Sciatic nerve (tissue), 2 donors: Measurements from ENCODE around the gene ATG16L2. TPM values are rescaled to one million over a fixed set of nuclear protein-coding genes. Genes with fewer than 3 reads are reported as not detected.

ENCODE experiments used
- ATAC-seq: fragments of 200-7000 bp; cut with Tn5 transposase; one replicate; pipeline ENCODE4 v1.9.1; 2020; ENCODE audit warnings: mild to moderate bottlenecking, moderate library complexity
- DNase-seq: peaks from one replicate; pipeline ENCODE4 v3.0.0-alpha.2; 2020; ENCODE audit warnings: low spot score
- intact Hi-C: fragments of 100-400 bp; cut with DNase I; formaldehyde crosslinking; loops from one replicate; pipeline ENCODE4 v1.14.2; 2022
- microRNA-seq: library from miRNA; unstranded; fragments of <30 nt; microRNA quantifications from one replicate; pipeline ENCODE4 v1.2.0, GENCODE V29; 2020
- total RNA-seq: library from RNA; stranded (reverse); fragmentation: NEBNext Ultra II Directional; extraction: Animal tissue kit (Norgen Biotek cat#: 25700); gene quantifications from one replicate; pipeline ENCODE4 v1.2.1, GENCODE V29; 2021
- donor health status: DM: no; HTN: no; CAD: no.
- donor health status: DM: no; HTN: no; CAD: no.

ATG16L2 gene
- total RNA-seq, 1 donor from 2014 or later, result 79.7 TPM

DNA sequence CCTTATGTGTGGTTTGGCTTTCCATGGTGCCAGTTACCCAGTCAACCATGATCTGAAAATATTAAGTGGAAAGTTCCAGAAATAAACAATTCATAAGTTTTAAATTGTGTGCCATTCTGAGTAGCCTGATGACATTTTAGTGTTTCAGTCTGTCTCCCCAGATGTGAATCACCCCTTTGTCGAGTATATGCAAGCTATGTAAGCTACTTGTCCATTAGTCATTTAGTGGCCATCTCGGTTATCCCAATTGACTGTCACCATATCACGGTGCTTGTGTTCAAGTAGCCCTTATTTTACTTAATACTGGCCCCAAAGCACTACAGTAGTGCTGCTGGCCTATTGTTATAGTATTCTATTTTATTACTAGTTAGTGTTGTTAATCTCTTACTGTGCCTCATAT is 44.9 kb downstream of the ATG16L2 start:
- intact Hi-C loops, result no loop called here
- ATAC-seq (no peak), DNase-seq (no peak)

DNA sequence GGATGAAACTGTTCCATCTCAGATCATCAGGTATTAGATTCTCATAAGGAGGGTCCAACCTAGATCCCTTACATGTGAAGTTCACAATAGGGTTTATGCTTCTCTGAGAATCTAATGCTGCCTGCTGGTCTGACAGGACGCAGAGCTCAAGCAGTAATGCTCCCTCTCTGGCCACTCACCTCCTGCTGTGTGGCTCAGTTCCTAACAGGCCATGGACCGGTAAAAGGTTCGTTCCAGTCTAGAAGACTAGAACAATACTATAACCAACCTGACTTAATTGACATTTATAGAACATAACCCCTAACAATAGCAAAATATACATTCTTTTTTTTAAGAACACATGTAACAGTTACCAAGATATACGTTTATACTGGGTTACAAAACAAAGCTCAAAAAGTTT is 45.8 kb downstream of the ATG16L2 start:
- intact Hi-C loops, result no loop called here
- no peak for ATAC-seq
- DNase-seq, result no peak

GRCh38 chr11:72860592-72860991 is 46.4 kb downstream of the ATG16L2 start:
- DNase-seq (no peak), ATAC-seq (no peak)
- intact Hi-C loops, result no loop called here

DNA sequence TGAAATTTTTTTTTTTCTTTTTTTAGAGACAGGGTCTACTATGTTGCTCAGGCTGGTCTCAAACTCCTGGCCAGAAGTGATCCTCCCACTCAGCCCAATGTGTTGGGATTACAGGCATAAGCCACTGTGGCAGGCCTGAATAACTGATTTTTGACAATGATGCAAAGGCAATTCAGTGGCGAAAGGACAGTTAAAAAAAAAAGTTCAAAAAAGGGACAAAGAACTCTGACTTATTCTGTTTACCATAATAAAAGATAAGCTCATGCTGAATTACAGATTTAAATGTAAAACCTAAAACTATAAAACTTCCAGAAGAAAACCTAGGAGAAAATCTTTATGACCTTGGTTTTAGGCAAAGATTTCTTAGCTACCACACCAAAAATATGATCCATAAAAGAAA is 48.9 kb downstream of the ATG16L2 start:
- intact Hi-C loops, result no loop called here
- ATAC-seq (no peak), DNase-seq (no peak)

- no peak for ATAC-seq
- intact Hi-C loops, result no loop called here
- no peak for DNase-seq
Observed at GRCh38 chr11:72863916-72864315, 49.7 kb downstream of the ATG16L2 start.

DNA sequence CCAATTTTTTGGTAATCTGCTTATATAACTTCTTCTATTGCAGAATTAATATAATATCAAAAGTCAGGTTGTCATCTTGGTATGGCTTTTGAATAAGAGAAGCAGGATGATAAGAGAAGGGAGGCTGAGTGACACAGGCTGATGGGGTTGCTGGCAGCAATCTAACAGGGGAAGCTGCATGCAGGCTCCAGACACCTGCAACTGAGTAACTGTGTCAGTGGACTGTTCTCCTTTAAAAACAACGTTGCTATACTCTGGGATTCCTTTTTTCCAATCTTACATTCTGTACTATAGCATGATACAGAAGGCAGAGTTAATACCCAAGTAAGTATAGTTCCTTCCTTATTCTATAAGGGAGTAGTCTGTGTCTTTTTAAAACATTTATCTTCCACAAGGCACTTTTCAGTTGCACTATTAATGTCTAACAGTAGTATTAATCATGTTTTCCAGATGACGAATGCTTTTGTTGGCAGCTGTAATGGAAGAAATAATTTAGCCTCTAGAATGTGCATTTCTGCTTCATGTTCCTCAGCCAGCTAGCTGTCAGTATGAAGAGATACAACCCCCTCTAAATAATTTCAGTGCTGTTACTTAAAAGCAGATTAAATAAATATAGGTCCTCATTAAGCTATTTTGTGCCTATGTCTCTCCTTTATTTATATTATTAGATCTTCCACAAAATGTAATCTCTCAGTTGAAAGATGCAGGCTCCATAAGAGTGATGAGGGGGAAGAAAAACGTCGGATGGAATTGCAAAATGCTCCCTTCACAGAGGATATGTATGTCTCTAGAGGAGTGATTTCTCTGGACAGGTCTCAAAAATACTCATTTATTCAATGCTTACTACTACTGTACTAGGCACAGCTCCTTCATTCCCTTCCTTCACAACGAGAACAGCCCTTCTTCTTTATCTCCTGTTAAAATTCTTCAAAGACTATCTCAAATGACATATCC is 50.8 kb downstream of the ATG16L2 start:
- DNase-seq (no peak), ATAC-seq (peak; percentile 86)
- intact Hi-C loops, result no loop called here

DNA sequence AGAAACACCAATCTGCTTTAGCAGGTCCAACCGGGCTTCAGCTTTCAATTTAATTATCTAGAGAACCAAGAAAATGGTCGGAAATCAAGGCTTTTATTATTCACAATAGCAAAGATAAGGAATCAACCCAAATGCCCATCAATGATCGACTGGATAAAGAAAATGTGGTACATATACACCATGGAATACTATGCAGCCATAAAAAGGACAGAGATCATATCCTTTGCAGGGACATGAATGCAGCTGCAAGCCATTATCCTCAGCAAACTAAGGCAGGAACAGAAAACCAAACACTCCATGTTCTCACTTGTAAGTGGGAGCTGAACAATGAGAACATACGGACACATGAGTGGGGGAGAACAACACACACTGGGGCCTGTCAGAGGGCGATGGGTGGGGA is 53.8 kb downstream of the ATG16L2 start:
- intact Hi-C loops, result no loop called here
- no peak for DNase-seq
- no peak for ATAC-seq

GRCh38 chr11:72869831-72870230 is 55.6 kb downstream of the ATG16L2 start:
- DNase-seq (no peak), ATAC-seq (no peak)
- intact Hi-C loops, result no loop called here

DNA sequence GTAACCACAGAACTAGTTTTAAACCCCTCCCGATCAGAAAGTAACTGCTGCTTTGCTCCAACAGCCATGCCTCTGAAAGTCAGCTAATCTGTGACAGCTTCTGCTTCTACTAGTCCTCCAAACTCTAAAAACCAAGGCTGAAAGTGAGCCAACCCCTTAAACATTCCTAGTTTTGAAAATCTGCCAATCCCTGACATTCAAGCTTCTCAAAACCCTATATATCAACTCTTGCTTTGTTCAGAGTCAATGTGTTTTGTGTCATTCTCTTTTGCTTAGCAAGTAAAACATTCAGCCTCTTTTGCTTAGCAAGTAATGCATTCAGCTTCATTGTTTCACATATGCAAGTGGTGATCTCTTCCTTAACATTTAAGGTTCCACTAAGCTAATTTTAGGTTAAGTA is 56.9 kb downstream of the ATG16L2 start:
- ATAC-seq (no peak), DNase-seq (no peak)
- intact Hi-C loops, result no loop called here

- no peak for DNase-seq
- ATAC-seq, result no peak
- intact Hi-C loops, result no loop called here
Observed at GRCh38 chr11:72872012-72872411, 57.8 kb downstream of the ATG16L2 start.

DNA sequence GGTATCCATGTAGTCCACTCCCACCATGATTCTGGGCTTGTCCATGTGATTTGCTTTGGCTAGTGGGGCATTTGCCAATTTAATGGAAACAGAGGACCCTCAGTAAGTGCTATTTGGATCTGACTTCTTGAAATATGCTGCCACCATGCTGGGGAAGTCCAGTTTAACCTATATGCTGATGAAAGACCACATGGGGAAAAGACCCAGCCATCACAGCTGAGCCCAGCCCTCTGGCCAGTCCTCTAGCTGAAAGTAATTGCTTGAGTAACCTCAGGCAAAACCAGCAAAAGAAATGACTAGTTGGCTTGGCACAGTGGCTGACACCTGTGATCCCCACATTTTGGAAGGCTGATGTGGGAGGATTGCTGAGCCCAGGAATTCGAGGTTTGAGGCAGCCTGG is 61.5 kb downstream of the ATG16L2 start:
- intact Hi-C loops, result no loop called here
- DNase-seq (no peak), ATAC-seq (no peak)

GRCh38 chr11:72876147-72876546 is 61.9 kb downstream of the ATG16L2 start:
- intact Hi-C loops, result no loop called here
- no peak for ATAC-seq

More at GRCh38 chr11:72876147-72876546, 61.9 kb downstream of the ATG16L2 start:
- DNase-seq, result no peak

Small RNA genes within 50 kb of the gene (microRNA-seq; reads per million reads assigned to microRNA genes)
- not detected for gene MIR4692

Other genes starting within 250 kb of the ATG16L2 start
- 74.4 TPM for gene PDE2A, start 140.0 kb upstream of the ATG16L2 start, total RNA-seq
- 129 TPM for gene ARAP1, start 62.0 kb upstream of the ATG16L2 start, total RNA-seq
- 27.2 TPM for gene STARD10, start 20.4 kb upstream of the ATG16L2 start, total RNA-seq